Upper lobe of left lung (tissue), 4 donors: ENCODE results near the gene DLGAP4.

Experiments
- EP300 ChIP-seq, 4 donors: sonication (generic); formaldehyde crosslinking; IDR thresholded peaks; one replicate each; pipeline ENCODE4 v1.5.1; 2017; ENCODE audit warnings: antibody characterized with exemption in 4 of 4, control low read depth in 2 of 4
- TF ChIP-seq, protein P1 (sequence below), 6 experiments: fragments of 450-650 bp in 4 of 6; fragments of 200-600 bp in 2 of 6; sonication (generic) in 2 of 6; IDR thresholded peaks; one replicate each; pipeline ENCODE4 v1.5.1; 2016 to 2019; ENCODE audit warnings: antibody characterized with exemption in 6 of 6

DNA sequence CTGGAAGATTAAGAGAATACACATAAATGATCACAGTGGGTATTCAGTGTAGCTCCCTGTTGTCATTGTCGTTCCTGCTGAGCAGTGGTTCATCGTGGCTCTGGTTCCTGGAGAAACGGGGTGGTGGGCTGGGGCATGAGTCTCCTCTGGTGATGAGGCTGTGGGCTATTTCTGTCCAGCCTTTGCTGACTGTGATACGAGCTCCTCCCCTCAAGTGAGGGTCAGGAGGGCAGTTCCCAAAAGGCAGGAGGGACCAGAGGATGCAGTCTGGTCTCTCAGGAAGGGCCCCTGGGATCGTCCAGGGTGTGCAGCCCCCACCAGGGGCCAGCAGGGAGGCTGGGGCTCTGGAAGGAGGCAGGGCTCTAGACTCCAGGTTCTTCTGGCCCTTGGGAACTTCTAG lies 31.1 kb upstream of the DLGAP4 start:
- TF ChIP-seq, protein P1, sequence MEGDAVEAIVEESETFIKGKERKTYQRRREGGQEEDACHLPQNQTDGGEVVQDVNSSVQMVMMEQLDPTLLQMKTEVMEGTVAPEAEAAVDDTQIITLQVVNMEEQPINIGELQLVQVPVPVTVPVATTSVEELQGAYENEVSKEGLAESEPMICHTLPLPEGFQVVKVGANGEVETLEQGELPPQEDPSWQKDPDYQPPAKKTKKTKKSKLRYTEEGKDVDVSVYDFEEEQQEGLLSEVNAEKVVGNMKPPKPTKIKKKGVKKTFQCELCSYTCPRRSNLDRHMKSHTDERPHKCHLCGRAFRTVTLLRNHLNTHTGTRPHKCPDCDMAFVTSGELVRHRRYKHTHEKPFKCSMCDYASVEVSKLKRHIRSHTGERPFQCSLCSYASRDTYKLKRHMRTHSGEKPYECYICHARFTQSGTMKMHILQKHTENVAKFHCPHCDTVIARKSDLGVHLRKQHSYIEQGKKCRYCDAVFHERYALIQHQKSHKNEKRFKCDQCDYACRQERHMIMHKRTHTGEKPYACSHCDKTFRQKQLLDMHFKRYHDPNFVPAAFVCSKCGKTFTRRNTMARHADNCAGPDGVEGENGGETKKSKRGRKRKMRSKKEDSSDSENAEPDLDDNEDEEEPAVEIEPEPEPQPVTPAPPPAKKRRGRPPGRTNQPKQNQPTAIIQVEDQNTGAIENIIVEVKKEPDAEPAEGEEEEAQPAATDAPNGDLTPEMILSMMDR (IDR thresholded peaks at IDR 0.05) = no peak
- TF ChIP-seq EP300 (IDR thresholded peaks at IDR 0.05) = no peak
